Keratinocyte (primary cell): ENCODE results near the gene CASK. TPM values are rescaled to one million over a fixed set of nuclear protein-coding genes. Genes with fewer than 3 reads are reported as not detected.

Experiments
- DNase-seq: peaks from one replicate; pipeline ENCODE4 v3.0.0-alpha.2; 2011; ENCODE audit warnings: low read depth, missing footprints, low spot score
- FAIRE-seq: peaks from 2 replicates; lab custom pipeline; 2011; peaks lifted over from hg19 to GRCh38; lab: Jason Lieb, UNC
- H2AFZ ChIP-seq: 2 replicates; pipeline ENCODE4 v1.6.0; 2012; ENCODE audit warnings: low read length, control low read depth, inconsistent platforms; ENCODE audit not compliant: control insufficient read depth
- H3K27ac ChIP-seq: 2 replicates; pipeline ENCODE4 v1.5.1; 2011; ENCODE audit warnings: low read length; ENCODE audit not compliant: control insufficient read depth, insufficient read depth
- H3K27me3 ChIP-seq: 3 replicates; pipeline ENCODE4 v1.6.0; 2011; ENCODE audit warnings: low read length; ENCODE audit not compliant: control insufficient read depth, insufficient read depth; ENCODE audit errors: extremely low read depth
- H3K36me3 ChIP-seq, 2 experiments: 2 replicates in 1 of 2; 3 replicates in 1 of 2; pipeline ENCODE4 v1.5.1; 2011; ENCODE audit warnings: low read length in 2 of 2, mild to moderate bottlenecking in 1 of 2; ENCODE audit not compliant: control insufficient read depth in 2 of 2, insufficient read depth in 2 of 2; ENCODE audit errors: extremely low read depth in 1 of 2
- H3K4me1 ChIP-seq: 3 replicates; pipeline ENCODE4 v1.5.1; 2011; ENCODE audit warnings: low read length; ENCODE audit not compliant: control insufficient read depth, insufficient read depth; ENCODE audit errors: extremely low read depth
- H3K4me2 ChIP-seq: 3 replicates; pipeline ENCODE4 v1.6.0; 2011; ENCODE audit warnings: low read depth, low read length; ENCODE audit not compliant: control insufficient read depth, insufficient read depth; ENCODE audit errors: extremely low read depth
- H3K4me3 ChIP-seq, 3 experiments: fragments of 200-600 bp in 1 of 3; sonication (generic) in 1 of 3; 2 replicates in 2 of 3; 3 replicates in 1 of 3; pipeline ENCODE4 v1.5.1; 2011 to 2016; ENCODE audit warnings: low read length in 3 of 3, mild to moderate bottlenecking in 3 of 3, control low read depth in 2 of 3, inconsistent platforms in 1 of 3, low read depth in 1 of 3, mixed read lengths in 1 of 3, mixed run types in 1 of 3, moderate library complexity in 1 of 3; ENCODE audit not compliant: control insufficient read depth in 2 of 3, insufficient read depth in 2 of 3; ENCODE audit errors: extremely low read depth in 1 of 3
- H3K79me2 ChIP-seq: 2 replicates; pipeline ENCODE4 v1.6.0; 2012; ENCODE audit warnings: low read length; ENCODE audit not compliant: control insufficient read depth, insufficient read depth
- H3K9ac ChIP-seq: 3 replicates; pipeline ENCODE4 v1.6.0; 2011; ENCODE audit warnings: low read length; ENCODE audit not compliant: control insufficient read depth, insufficient read depth; ENCODE audit errors: extremely low read depth
- H3K9me1 ChIP-seq: 3 replicates; pipeline ENCODE4 v1.6.0; 2011; ENCODE audit warnings: low read length; ENCODE audit not compliant: control insufficient read depth, insufficient read depth; ENCODE audit errors: extremely low read depth
- H3K9me3 ChIP-seq: 2 replicates; pipeline ENCODE4 v1.5.1; 2012; ENCODE audit warnings: low read depth, low read length; ENCODE audit not compliant: control insufficient read depth
- H4K20me1 ChIP-seq: 3 replicates; pipeline ENCODE4 v1.6.0; 2011; ENCODE audit warnings: low read length; ENCODE audit not compliant: control insufficient read depth, insufficient read depth; ENCODE audit errors: extremely low read depth
- CTCF ChIP-seq, 3 experiments: IDR thresholded peaks in 1 of 3; conservative IDR thresholded peaks in 1 of 3; optimal IDR thresholded peaks in 1 of 3; 2 replicates in 2 of 3; 3 replicates in 1 of 3; pipeline versions ENCODE3 to v1.5.1; 2011; ENCODE audit warnings: low read length in 3 of 3, mild to moderate bottlenecking in 3 of 3, moderate library complexity in 2 of 3, control low read depth in 1 of 3, inconsistent platforms in 1 of 3; ENCODE audit not compliant: insufficient read depth in 2 of 3; ENCODE audit errors: extremely low read depth in 1 of 3
- EZH2 ChIP-seq: IDR thresholded peaks from one replicate; pipeline ENCODE4 v1.6.1; 2012; ENCODE audit warnings: inconsistent platforms, mild to moderate bottlenecking, low read length, moderate library complexity
- dilution Hi-C: fragments of 300-500 bp; cut with MboI; formaldehyde crosslinking; loops from one replicate; pipeline ENCODE4 v1.7.0; 2020; ENCODE audit warnings: low sequenced_read_pairs; ENCODE audit not compliant: extremely low pct_ligation_motif_present
- polyA plus RNA-seq, 5 experiments: library from polyadenylated mRNA; depleted of rRNA in 3 of 5; stranded (reverse) in 3 of 5; stranded (forward) in 1 of 5; unstranded in 1 of 5; fragments of >200 nt; gene quantifications; 1 replicate in 1 of 5; 2 replicates in 3 of 5; 3 replicates in 1 of 5; pipeline versions ENCODE4 v1.2.1 to v1.2.3, GENCODE V29; 2011 to 2012; ENCODE audit warnings: missing spikeins in 2 of 5, low read depth in 1 of 5, low replicate concordance in 1 of 5

The CASK gene
- polyA plus RNA-seq, 1 donor (not counting 4 experiments of a cell fraction or from before 2014, with no cell fraction given): 33.7 TPM

- no peaks in the 10 kb centered on the region for H3K9me1 ChIP-seq
- no peak for TF ChIP-seq EZH2
- no peak for TF ChIP-seq CTCF (optimal IDR thresholded peaks at IDR 0.05 in 1 of 3, IDR thresholded peaks at IDR 0.05 in 1 of 3, conservative IDR thresholded peaks at IDR 0.05 in 1 of 3; ENCODE audit: extremely low read depth in 1 of 3, insufficient read depth in 2 of 3, low read length in 3 of 3)
- no peak overlapping the region for H3K9ac ChIP-seq
- H3K27me3 ChIP-seq: no peaks in the 10 kb centered on the region
- no peak overlapping the region for H3K27ac ChIP-seq
- no peak overlapping the region for H3K4me3 ChIP-seq
- H4K20me1 ChIP-seq: no peaks in the 10 kb centered on the region
- H2AFZ ChIP-seq: no peak overlapping the region
- no peaks in the 10 kb centered on the region for H3K4me1 ChIP-seq
- no peaks in the 10 kb centered on the region for H3K79me2 ChIP-seq
- dilution Hi-C loops: no loop called here
- no peaks in the 10 kb centered on the region for H3K36me3 ChIP-seq
- FAIRE-seq (no peak), DNase-seq (no peak)
- H3K9me3 ChIP-seq: peaks cover 3% of the 10 kb centered on the region
- H3K4me2 ChIP-seq: no peak overlapping the region
These were observed 207.1 kb downstream of the CASK start for GRCh38 chrX:41716222-41716621.

GRCh38 chrX:41711021-41711667, 212.2 kb downstream of the CASK start:
- Histone ChIP-seq H3K9me3 (no peaks in the 10 kb centered on the region), H3K79me2 (no peaks in the 10 kb centered on the region), H3K9me1 (no peaks in the 10 kb centered on the region), H4K20me1 (no peaks in the 10 kb centered on the region), H3K27me3 (no peaks in the 10 kb centered on the region), H3K4me2 (no peak overlapping the region), H3K36me3 (no peaks in the 10 kb centered on the region), H3K9ac (no peak overlapping the region), H3K4me3 (no peak overlapping the region), H3K27ac (no peak overlapping the region), H3K4me1 (no peaks in the 10 kb centered on the region), H2AFZ (no peak overlapping the region)
- dilution Hi-C loops: no loop called here
- DNase-seq (no peak), FAIRE-seq (no peak)
- TF ChIP-seq EZH2: no peak
- no peak for TF ChIP-seq CTCF (optimal IDR thresholded peaks at IDR 0.05 in 1 of 3, IDR thresholded peaks at IDR 0.05 in 1 of 3, conservative IDR thresholded peaks at IDR 0.05 in 1 of 3; ENCODE audit: extremely low read depth in 1 of 3, insufficient read depth in 2 of 3, low read length in 3 of 3)
